ENCODE results near the gene NUP210.

Gene NUP210

GRCh38 chr3:13461169-13462124, 41.3 kb upstream of the NUP210 start:
- DNase-seq (peak; percentile 76), ATAC-seq (ENCODE audit: insufficient read depth, low read depth) (peak; percentile 97)
- H3K79me2 ChIP-seq (ENCODE audit: insufficient read depth, low read length) = no peaks in the 10 kb centered on the region
- H2AFZ ChIP-seq (ENCODE audit: low read depth, low read length) = no peak overlapping the region
- H3K4me2 ChIP-seq (ENCODE audit: insufficient read depth, low read length) = no peak overlapping the region
- no peak overlapping the region for H3K9ac ChIP-seq (ENCODE audit: low read depth, low read length)
- TF ChIP-seq CTCF (IDR thresholded peaks at IDR 0.05; ENCODE audit: borderline replicate concordance, extremely low read depth, low read length, poor library complexity, severe bottlenecking) = peak; percentile 94
- no peak for TF ChIP-seq EZH2 (IDR thresholded peaks at IDR 0.05; ENCODE audit: borderline replicate concordance, low read depth, low read length, severe bottlenecking)
- no peaks in the 10 kb centered on the region for H3K4me1 ChIP-seq (ENCODE audit: insufficient read depth, low read length)
- peaks cover 5% of the 10 kb centered on the region for H3K27me3 ChIP-seq (ENCODE audit: insufficient read depth, low read length, poor library complexity)
- no peaks in the 10 kb centered on the region for H4K20me1 ChIP-seq (ENCODE audit: insufficient read depth, low read length)
- no peaks in the 10 kb centered on the region for H3K9me3 ChIP-seq (ENCODE audit: insufficient read depth, low read length, severe bottlenecking)
- H3K27ac ChIP-seq (ENCODE audit: low read length) = no peak overlapping the region
- H3K36me3 ChIP-seq (ENCODE audit: insufficient read depth, low read length) = no peaks in the 10 kb centered on the region
- no peak overlapping the region for H3K4me3 ChIP-seq (ENCODE audit: low read depth in 1 of 2, low read length in 2 of 2)

- H2AFZ ChIP-seq (ENCODE audit: low read depth, low read length) = no peak overlapping the region
- H3K27ac ChIP-seq (ENCODE audit: low read length) = no peak overlapping the region
- H3K9me3 ChIP-seq (ENCODE audit: insufficient read depth, low read length, severe bottlenecking) = no peaks in the 10 kb centered on the region
- DNase-seq (no peak), ATAC-seq (ENCODE audit: insufficient read depth, low read depth) (no peak)
- no peaks in the 10 kb centered on the region for H4K20me1 ChIP-seq (ENCODE audit: insufficient read depth, low read length)
- H3K4me3 ChIP-seq (ENCODE audit: low read depth in 1 of 2, low read length in 2 of 2) = no peak overlapping the region
- H3K27me3 ChIP-seq (ENCODE audit: insufficient read depth, low read length, poor library complexity) = peaks cover 4% of the 10 kb centered on the region
- H3K9ac ChIP-seq (ENCODE audit: low read depth, low read length) = no peak overlapping the region
- no peaks in the 10 kb centered on the region for H3K4me1 ChIP-seq (ENCODE audit: insufficient read depth, low read length)
- H3K4me2 ChIP-seq (ENCODE audit: insufficient read depth, low read length) = no peak overlapping the region
- TF ChIP-seq CTCF (IDR thresholded peaks at IDR 0.05; ENCODE audit: borderline replicate concordance, extremely low read depth, low read length, poor library complexity, severe bottlenecking) (no peak), EZH2 (IDR thresholded peaks at IDR 0.05; ENCODE audit: borderline replicate concordance, low read depth, low read length, severe bottlenecking) (no peak)
- H3K36me3 ChIP-seq (ENCODE audit: insufficient read depth, low read length) = no peaks in the 10 kb centered on the region
- no peaks in the 10 kb centered on the region for H3K79me2 ChIP-seq (ENCODE audit: insufficient read depth, low read length)
Observed at GRCh38 chr3:13460341-13460736, 40.2 kb upstream of the NUP210 start.

- Histone ChIP-seq H3K79me2 (ENCODE audit: insufficient read depth, low read length) (no peaks in the 10 kb centered on the region), H3K27ac (ENCODE audit: low read length) (no peak overlapping the region), H4K20me1 (ENCODE audit: insufficient read depth, low read length) (no peaks in the 10 kb centered on the region), H3K4me1 (ENCODE audit: insufficient read depth, low read length) (no peaks in the 10 kb centered on the region), H3K9me3 (ENCODE audit: insufficient read depth, low read length, severe bottlenecking) (no peaks in the 10 kb centered on the region), H3K4me2 (ENCODE audit: insufficient read depth, low read length) (no peak overlapping the region), H3K36me3 (ENCODE audit: insufficient read depth, low read length) (no peaks in the 10 kb centered on the region), H2AFZ (ENCODE audit: low read depth, low read length) (no peak overlapping the region), H3K4me3 (ENCODE audit: low read depth in 1 of 2, low read length in 2 of 2) (no peak overlapping the region), H3K9ac (ENCODE audit: low read depth, low read length) (no peak overlapping the region), H3K27me3 (ENCODE audit: insufficient read depth, low read length, poor library complexity) (no peaks in the 10 kb centered on the region)
- DNase-seq = no peak
- TF ChIP-seq CTCF (IDR thresholded peaks at IDR 0.05; ENCODE audit: borderline replicate concordance, extremely low read depth, low read length, poor library complexity, severe bottlenecking) (no peak), EZH2 (IDR thresholded peaks at IDR 0.05; ENCODE audit: borderline replicate concordance, low read depth, low read length, severe bottlenecking) (no peak)
- no peak for ATAC-seq (ENCODE audit: insufficient read depth, low read depth)
Observed at GRCh38 chr3:13459605-13460340, 39.7 kb upstream of the NUP210 start.
